ENCODE results near the gene SLC25A43.
"Not testable (repeated sequence)": the region's sequence is repeated elsewhere in the genome, so short reads cannot be mapped to it uniquely, and the experiment has no call there.

The SLC25A43 gene

GRCh38 chrX:119492463-119492862 is 93.3 kb downstream of the SLC25A43 start:
- ATAC-seq, result no peak
- TF ChIP-seq ZC3H10 (CRISPR knock-in tag; IDR thresholded peaks at IDR 0.05), result no peak
- no peak for TF ChIP-seq PPARA (CRISPR knock-in tag; IDR thresholded peaks at IDR 0.05; ENCODE audit: borderline replicate concordance)

- ATAC-seq, result not testable (repeated sequence)
Measured at GRCh38 chrX:119493851-119494495, 94.8 kb downstream of the SLC25A43 start.

- ATAC-seq, result no peak
- TF ChIP-seq ESRRG (CRISPR knock-in tag; IDR thresholded peaks at IDR 0.05) (no peak), POU6F1 (CRISPR knock-in tag; IDR thresholded peaks at IDR 0.05; ENCODE audit: borderline replicate concordance, low read depth) (no peak), ZC3H10 (CRISPR knock-in tag; IDR thresholded peaks at IDR 0.05) (no peak), ARNTL (CRISPR knock-in tag; IDR thresholded peaks at IDR 0.05; ENCODE audit: borderline replicate concordance, low read depth) (no peak), OSR1 (CRISPR knock-in tag; IDR thresholded peaks at IDR 0.05) (no peak), PPARA (CRISPR knock-in tag; IDR thresholded peaks at IDR 0.05; ENCODE audit: borderline replicate concordance) (no peak), CSRNP3 (CRISPR knock-in tag; IDR thresholded peaks at IDR 0.05) (no peak), BACH2 (CRISPR knock-in tag; IDR thresholded peaks at IDR 0.05; ENCODE audit: borderline replicate concordance) (no peak), TCF4 (CRISPR knock-in tag; IDR thresholded peaks at IDR 0.05; ENCODE audit: borderline replicate concordance) (no peak), RARB (CRISPR knock-in tag; IDR thresholded peaks at IDR 0.05) (no peak), ZNF8 (CRISPR knock-in tag; IDR thresholded peaks at IDR 0.05) (no peak), CREB5 (CRISPR knock-in tag; IDR thresholded peaks at IDR 0.05; ENCODE audit: low read depth) (no peak), ZNF70 (CRISPR knock-in tag; IDR thresholded peaks at IDR 0.05) (no peak), ZFP3 (CRISPR knock-in tag; IDR thresholded peaks at IDR 0.05) (no peak), CSDC2 (CRISPR knock-in tag; IDR thresholded peaks at IDR 0.05) (no peak)
Measured at GRCh38 chrX:119495734-119496726, 96.9 kb downstream of the SLC25A43 start.

DNA sequence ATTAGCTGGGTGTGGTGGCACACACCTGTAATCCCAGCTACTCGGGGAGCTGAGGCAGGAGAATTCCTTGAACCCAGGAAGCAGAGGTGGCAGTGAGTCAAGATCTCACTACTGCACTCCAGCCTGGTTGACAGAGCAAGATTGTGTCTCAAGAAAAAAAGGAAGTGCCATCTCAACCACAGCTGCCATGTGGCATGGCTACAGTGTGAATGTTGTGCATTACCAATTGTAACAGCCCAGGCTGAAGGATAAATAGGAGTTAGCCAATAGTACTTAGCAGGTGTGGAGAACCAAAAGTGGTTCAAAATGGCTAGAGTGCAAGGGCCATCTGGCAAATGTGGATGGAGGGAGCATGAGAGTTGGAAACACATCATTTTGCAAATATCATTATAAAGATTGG is 98.0 kb downstream of the SLC25A43 start:
- no peak for ATAC-seq
- TF ChIP-seq ISL1 (CRISPR knock-in tag; IDR thresholded peaks at IDR 0.05) (no peak), ZNF70 (CRISPR knock-in tag; IDR thresholded peaks at IDR 0.05) (no peak), GLIS3 (CRISPR knock-in tag; IDR thresholded peaks at IDR 0.05) (no peak), SNAI2 (CRISPR knock-in tag; IDR thresholded peaks at IDR 0.05) (no peak), ZFP3 (CRISPR knock-in tag; IDR thresholded peaks at IDR 0.05) (no peak), BACH2 (CRISPR knock-in tag; IDR thresholded peaks at IDR 0.05; ENCODE audit: borderline replicate concordance) (no peak), ZNF8 (CRISPR knock-in tag; IDR thresholded peaks at IDR 0.05) (no peak), CSDC2 (CRISPR knock-in tag; IDR thresholded peaks at IDR 0.05) (no peak), ZFP30 (CRISPR knock-in tag; IDR thresholded peaks at IDR 0.05) (no peak), OSR1 (CRISPR knock-in tag; IDR thresholded peaks at IDR 0.05) (no peak)

GRCh38 chrX:119500061-119500800 is 101.1 kb downstream of the SLC25A43 start:
- ATAC-seq, result no peak
- TF ChIP-seq SNAI2 (CRISPR knock-in tag; IDR thresholded peaks at IDR 0.05) (no peak), ARNTL (CRISPR knock-in tag; IDR thresholded peaks at IDR 0.05; ENCODE audit: borderline replicate concordance, low read depth) (no peak), ZFP3 (CRISPR knock-in tag; IDR thresholded peaks at IDR 0.05) (no peak), ESRRG (CRISPR knock-in tag; IDR thresholded peaks at IDR 0.05) (no peak), CSRNP3 (CRISPR knock-in tag; IDR thresholded peaks at IDR 0.05) (no peak), PPARA (CRISPR knock-in tag; IDR thresholded peaks at IDR 0.05; ENCODE audit: borderline replicate concordance) (no peak), OSR1 (CRISPR knock-in tag; IDR thresholded peaks at IDR 0.05) (no peak), CSDC2 (CRISPR knock-in tag; IDR thresholded peaks at IDR 0.05) (no peak), ZFP30 (CRISPR knock-in tag; IDR thresholded peaks at IDR 0.05) (no peak)
- TF ChIP-seq, protein P1, sequence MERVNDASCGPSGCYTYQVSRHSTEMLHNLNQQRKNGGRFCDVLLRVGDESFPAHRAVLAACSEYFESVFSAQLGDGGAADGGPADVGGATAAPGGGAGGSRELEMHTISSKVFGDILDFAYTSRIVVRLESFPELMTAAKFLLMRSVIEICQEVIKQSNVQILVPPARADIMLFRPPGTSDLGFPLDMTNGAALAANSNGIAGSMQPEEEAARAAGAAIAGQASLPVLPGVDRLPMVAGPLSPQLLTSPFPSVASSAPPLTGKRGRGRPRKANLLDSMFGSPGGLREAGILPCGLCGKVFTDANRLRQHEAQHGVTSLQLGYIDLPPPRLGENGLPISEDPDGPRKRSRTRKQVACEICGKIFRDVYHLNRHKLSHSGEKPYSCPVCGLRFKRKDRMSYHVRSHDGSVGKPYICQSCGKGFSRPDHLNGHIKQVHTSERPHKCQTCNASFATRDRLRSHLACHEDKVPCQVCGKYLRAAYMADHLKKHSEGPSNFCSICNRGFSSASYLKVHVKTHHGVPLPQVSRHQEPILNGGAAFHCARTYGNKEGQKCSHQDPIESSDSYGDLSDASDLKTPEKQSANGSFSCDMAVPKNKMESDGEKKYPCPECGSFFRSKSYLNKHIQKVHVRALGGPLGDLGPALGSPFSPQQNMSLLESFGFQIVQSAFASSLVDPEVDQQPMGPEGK (CRISPR knock-in tag; IDR thresholded peaks at IDR 0.05; ENCODE audit: borderline replicate concordance), result no peak
